Cardiac fibroblast (primary cell): Measurements from ENCODE around the gene ATP12A.

Source experiments
- DNase-seq, 2 donors: peaks; one replicate each; pipeline versions ENCODE4 v3.0.0 to v3.0.0-alpha.2; 2010; ENCODE audit warnings: low read depth in 2 of 2
- H3K4me3 ChIP-seq, 2 donors: replicated peaks in 1 of 2; 1 replicate in 1 of 2; 2 replicates in 1 of 2; pipeline ENCODE4 v1.5.1; 2011; ENCODE audit warnings: low read depth in 2 of 2, low read length in 2 of 2, mild to moderate bottlenecking in 2 of 2, moderate library complexity in 1 of 2
- TF ChIP-seq, protein P1 (sequence below): IDR thresholded peaks from one replicate; pipeline ENCODE4 v1.5.1; 2011; ENCODE audit warnings: low read depth, mild to moderate bottlenecking, low read length, inconsistent platforms

Gene ATP12A

GRCh38 chr13:24694907-24695306 lies 14.7 kb downstream of the ATP12A start:
- TF ChIP-seq, protein P1, sequence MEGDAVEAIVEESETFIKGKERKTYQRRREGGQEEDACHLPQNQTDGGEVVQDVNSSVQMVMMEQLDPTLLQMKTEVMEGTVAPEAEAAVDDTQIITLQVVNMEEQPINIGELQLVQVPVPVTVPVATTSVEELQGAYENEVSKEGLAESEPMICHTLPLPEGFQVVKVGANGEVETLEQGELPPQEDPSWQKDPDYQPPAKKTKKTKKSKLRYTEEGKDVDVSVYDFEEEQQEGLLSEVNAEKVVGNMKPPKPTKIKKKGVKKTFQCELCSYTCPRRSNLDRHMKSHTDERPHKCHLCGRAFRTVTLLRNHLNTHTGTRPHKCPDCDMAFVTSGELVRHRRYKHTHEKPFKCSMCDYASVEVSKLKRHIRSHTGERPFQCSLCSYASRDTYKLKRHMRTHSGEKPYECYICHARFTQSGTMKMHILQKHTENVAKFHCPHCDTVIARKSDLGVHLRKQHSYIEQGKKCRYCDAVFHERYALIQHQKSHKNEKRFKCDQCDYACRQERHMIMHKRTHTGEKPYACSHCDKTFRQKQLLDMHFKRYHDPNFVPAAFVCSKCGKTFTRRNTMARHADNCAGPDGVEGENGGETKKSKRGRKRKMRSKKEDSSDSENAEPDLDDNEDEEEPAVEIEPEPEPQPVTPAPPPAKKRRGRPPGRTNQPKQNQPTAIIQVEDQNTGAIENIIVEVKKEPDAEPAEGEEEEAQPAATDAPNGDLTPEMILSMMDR, result no peak
- no peak for DNase-seq
- no peak overlapping the region for H3K4me3 ChIP-seq

DNA sequence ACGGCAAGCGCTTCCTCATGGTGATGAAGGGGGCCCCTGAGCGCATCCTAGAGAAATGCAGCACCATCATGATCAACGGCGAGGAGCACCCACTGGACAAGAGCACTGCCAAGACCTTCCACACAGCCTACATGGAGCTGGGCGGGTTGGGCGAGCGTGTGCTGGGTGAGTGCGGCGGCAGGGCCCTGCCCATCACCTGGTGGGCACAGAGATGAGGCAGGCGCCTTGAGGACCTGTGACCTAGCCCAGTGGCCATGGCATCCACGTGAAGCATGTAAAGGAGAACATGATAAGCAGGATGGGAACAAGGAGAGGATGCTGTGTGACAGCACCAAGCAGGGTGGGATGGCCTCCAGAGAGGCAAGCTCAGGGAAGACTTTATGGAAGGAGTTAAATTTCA lies 18.5 kb downstream of the ATP12A start:
- TF ChIP-seq, protein P1, result no peak
- no peak for DNase-seq
- H3K4me3 ChIP-seq, result no peak overlapping the region

DNA sequence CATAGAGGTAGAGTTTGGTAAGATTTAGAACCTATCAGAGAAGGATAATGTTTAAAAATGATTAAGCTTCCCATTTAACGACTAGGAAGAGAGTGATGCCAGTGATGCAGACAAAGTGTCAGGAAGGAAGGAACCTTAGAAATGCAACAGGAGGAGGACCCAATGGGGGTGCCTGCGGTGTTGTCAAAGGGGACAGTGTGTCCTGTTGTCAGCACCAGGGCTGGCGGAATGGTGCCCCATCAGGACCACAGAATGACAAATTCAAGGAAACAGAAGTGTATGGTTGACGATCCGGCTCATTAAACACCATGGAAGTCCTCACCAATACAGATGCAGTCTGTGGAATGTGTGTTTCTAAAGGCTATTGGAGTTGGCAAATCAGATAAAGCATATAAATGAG lies 19.3 kb downstream of the ATP12A start:
- no peak for DNase-seq
- TF ChIP-seq, protein P1, result no peak
- no peak overlapping the region for H3K4me3 ChIP-seq

DNA sequence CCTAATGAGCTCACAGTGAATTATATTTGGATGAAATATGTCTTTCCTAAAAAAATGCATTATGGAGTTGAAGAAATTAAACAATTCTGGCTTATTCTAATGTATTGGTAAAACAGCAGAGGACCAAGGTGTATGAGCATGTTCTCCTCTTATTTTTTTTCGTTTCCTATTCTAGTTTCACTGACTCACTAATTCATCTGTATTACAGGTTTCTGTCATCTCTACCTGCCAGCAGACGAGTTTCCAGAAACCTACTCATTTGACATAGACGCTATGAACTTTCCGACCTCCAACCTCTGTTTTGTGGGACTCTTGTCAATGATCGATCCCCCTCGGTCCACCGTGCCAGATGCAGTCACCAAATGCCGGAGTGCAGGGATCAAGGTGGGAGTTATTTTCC lies 20.3 kb downstream of the ATP12A start:
- DNase-seq, result no peak
- TF ChIP-seq, protein P1, result no peak
- no peak overlapping the region for H3K4me3 ChIP-seq

DNA sequence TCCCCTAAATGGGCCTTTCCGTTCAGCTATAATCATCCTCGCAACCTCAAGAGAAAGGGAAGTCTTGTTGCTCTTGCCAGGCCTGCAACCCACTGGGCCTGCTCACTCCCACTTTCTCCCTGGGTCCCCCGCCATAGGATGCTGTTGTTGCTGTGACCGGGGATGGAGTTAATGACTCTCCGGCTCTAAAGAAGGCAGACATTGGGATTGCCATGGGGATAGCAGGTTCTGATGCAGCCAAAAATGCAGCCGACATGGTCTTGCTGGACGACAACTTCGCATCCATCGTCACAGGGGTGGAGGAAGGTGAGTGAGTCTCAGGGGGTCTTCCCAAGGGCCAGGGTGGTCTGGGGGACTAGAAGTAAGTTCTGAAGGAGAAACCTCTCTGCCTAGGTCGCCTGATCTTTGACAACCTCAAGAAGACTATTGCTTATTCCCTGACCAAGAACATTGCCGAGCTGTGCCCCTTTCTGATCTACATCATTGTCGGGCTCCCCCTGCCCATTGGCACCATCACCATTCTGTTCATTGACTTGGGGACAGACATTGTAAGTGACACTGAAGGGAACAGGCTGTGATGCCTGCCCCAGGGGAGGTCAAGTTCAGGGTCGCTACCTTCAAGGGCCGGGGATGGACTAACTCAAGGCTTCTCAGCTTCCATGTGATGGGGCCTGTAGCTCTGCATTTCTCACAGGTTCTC lies 26.8 kb downstream of the ATP12A start:
- no peak overlapping the region for H3K4me3 ChIP-seq
- TF ChIP-seq, protein P1, result no peak
- DNase-seq, result no peak

DNA sequence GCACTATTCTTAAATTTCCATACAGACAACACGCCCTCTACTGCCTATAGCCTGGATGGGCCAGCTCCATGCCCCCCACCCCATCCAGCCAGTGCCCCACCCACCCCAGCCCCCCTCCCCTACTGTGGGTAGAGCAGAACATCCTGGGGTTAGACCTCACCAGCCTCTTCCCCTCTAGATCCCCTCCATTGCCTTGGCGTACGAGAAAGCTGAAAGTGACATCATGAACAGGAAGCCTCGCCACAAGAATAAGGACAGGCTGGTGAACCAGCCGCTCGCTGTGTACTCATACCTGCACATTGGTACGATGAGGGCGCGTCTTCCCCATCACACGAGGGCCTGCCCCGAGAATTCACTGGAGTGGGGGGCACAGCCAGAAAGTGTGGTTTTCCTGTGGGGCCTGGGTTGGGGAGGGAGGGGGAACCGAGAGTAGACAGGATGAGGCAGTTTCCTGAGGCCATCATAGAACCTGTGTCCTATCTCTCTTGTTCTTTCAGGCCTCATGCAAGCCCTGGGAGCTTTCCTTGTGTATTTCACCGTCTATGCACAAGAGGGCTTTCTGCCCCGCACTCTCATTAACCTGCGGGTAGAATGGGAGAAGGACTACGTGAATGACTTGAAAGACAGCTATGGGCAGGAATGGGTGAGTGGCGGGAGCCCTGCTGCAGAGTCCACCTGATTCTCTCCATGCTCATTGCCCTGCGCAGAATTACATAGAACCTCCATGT lies 29.1 kb downstream of the ATP12A start:
- no peak for DNase-seq
- TF ChIP-seq, protein P1, result no peak
- no peak overlapping the region for H3K4me3 ChIP-seq
